Urothelium cell line (cell line): ENCODE data around the gene OR56B4.
"Not testable (repeated sequence)": the region's sequence is repeated elsewhere in the genome, so short reads cannot be mapped to it uniquely, and the experiment has no call there.

Source experiments
- DNase-seq: peaks from one replicate; pipeline ENCODE4 v3.0.0; 2011; ENCODE audit warnings: low spot score, mixed read lengths
- FAIRE-seq: peaks from 2 replicates; lab custom pipeline; 2011; peaks lifted over from hg19 to GRCh38; lab: Jason Lieb, UNC

OR56B4 gene, protein sequence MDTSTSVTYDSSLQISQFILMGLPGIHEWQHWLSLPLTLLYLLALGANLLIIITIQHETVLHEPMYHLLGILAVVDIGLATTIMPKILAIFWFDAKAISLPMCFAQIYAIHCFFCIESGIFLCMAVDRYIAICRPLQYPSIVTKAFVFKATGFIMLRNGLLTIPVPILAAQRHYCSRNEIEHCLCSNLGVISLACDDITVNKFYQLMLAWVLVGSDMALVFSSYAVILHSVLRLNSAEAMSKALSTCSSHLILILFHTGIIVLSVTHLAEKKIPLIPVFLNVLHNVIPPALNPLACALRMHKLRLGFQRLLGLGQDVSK

DNA sequence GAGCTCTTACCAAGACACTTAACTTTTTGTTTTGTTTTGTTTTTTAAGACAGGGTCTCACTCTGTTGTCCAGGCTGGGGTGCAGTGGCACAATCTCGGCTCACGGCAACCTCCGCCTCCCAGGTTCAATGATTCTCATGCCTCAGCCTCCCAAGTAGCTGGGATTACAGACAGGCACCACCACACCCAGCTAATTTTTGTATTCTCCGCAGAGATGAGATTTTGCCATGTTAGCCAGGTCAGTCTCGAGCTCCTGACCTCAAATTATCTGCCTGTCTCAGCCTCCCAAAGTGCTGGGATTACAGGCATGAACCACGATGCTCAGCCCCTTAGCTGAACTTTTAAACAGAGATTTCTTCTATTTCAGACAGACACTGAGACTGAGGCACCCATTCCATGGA is at the start of gene OR56B4:
Gene OR56B4 (plus strand): TSS at position 301 of the 400 bp plus-strand sequence. CDS start 95 bp downstream, at position 396.
- not testable (repeated sequence) for DNase-seq, FAIRE-seq

- DNase-seq (no peak), FAIRE-seq (no peak)
Observed at GRCh38 chr11:6061475-6061874, 46.0 kb upstream of the OR56B4 start.

DNA sequence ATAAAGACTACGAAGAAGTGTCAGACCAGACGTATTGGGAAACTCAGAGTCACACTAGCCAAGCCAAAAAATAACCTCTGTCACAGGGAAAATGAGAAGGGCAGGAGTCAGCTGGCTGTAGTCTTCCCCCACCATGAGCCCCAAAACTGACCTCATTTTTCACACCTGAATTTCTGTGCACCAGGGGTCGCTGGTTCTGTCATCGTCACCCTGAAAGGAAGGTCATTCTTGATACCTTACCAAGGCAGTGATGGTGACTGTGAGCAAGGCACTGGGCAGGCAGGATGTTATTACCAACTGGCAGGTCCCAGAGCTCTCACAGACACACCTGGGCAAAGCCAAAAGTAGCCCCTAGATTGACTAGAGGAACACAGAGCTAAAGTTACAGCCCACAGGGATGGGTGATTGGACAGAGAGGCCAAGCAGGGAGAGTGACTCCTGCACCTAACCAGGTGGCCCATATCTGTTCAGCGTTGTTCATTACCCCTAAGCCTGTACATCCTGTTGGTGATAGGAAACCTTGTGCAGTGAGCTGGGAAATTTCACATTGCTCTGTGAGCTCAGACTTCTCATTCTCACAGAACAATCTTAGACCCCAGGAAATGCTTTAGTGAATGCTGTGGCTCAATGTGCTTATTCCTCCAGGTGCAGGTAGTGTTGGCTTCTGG is 44.7 kb upstream of the OR56B4 start:
- no peak for DNase-seq
- no peak for FAIRE-seq

DNA sequence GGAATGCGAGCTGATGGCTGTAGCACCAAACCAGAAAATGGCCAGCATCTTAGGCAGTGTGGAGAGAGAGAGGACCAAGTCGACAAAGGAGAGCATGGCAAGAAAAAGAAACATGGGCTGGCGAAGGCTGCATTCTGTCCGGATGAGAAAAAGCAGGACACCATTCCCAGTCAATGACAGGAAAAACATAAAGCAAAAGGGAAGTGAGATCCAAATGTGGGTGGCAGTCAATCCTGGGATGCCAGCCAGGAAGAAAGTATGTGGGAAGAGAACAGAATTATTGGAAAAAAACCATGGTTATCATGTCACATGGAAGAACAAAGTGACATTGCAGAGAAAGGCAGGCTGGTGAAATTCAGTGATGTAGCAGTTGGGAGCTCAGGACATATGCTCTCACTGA is 40.0 kb upstream of the OR56B4 start:
- FAIRE-seq (no peak), DNase-seq (no peak)

- FAIRE-seq = not testable (repeated sequence)
Observed at GRCh38 chr11:6076443-6076842, 31.0 kb upstream of the OR56B4 start.

GRCh38 chr11:6077723-6078122 is 29.8 kb upstream of the OR56B4 start:
- FAIRE-seq = no peak
- no peak for DNase-seq

More at GRCh38 chr11:6076443-6076842, 31.0 kb upstream of the OR56B4 start:
- DNase-seq = not testable (repeated sequence)

DNA sequence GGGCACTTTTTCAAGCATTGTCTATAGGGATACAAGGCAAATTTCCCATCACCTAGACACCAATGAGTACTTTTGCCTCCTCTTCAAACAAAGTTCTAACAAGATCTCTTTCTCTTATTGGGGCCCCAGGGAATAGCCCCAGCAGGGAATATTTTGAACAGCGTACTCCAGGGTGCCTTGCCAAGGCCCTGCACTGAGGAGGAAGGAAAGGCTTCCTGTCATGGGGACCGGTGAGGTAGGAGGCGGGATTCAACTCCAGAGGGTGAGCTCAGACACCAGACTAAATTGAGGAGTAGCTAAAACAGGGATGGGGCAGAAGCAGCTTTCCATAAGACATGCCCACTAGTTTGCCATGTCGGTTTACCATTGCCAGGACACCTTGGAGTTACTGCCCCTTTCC is 28.0 kb upstream of the OR56B4 start:
- DNase-seq = no peak

GRCh38 chr11:6083129-6083528 is 24.4 kb upstream of the OR56B4 start:
- FAIRE-seq (no peak), DNase-seq (no peak)

More for the DNA sequence above, 28.0 kb upstream of the OR56B4 start:
- no peak for FAIRE-seq

- FAIRE-seq (no peak), DNase-seq (no peak)
Observed at GRCh38 chr11:6084587-6084986, 22.9 kb upstream of the OR56B4 start.

GRCh38 chr11:6094186-6094585 is 13.3 kb upstream of the OR56B4 start:
- DNase-seq = no peak

GRCh38 chr11:6095798-6096197 is 11.7 kb upstream of the OR56B4 start:
- no peak for FAIRE-seq
- DNase-seq = no peak

More at GRCh38 chr11:6094186-6094585, 13.3 kb upstream of the OR56B4 start:
- FAIRE-seq = no peak

GRCh38 chr11:6096417-6096816 is 11.1 kb upstream of the OR56B4 start:
- peak; percentile 33 for DNase-seq
- FAIRE-seq = no peak

DNA sequence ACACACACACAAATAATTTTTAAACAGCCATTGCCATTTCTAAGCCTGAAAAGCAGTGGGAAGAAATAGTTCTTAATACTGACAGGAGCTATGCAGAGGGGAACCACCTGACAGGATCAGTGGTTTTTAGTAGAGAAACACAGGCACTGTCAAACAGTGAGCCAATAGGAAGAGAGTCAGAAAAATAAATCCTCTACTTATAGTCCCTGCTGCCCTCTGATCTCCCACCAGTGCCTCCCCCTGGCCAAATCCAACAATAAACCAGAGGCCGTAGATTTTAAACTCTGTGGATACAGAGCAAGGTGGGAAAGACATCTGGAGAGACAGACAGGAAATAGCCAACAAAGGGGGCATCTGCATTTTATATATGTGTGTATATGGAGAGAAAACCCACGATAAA is 7.9 kb upstream of the OR56B4 start:
- no peak for FAIRE-seq

DNA sequence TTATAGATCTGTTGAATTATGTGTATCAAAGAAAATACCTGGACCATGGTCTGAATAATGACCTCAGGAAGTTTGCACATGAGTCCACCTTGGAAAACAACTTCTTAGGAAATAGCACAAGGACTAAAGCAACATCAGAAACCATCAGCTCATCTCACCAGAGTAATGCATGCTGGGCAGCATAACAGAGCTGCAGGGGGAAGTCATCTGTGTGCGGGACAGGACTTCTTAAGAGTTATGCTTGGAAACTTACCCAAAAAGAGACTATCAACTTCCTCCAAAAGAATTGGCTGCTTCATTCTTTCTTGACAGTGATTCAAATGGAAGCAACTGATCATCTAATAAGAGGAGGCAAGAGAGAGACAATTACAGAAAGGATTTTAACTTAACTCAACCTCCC is 2.5 kb downstream of the OR56B4 start:
- FAIRE-seq = no peak
- no peak for DNase-seq

More for the DNA sequence above, 7.9 kb upstream of the OR56B4 start:
- no peak for DNase-seq

GRCh38 chr11:6111673-6112072 is 4.2 kb downstream of the OR56B4 start:
- no peak for FAIRE-seq

GRCh38 chr11:6116638-6117037 is 9.2 kb downstream of the OR56B4 start:
- FAIRE-seq = no peak

More at GRCh38 chr11:6111673-6112072, 4.2 kb downstream of the OR56B4 start:
- no peak for DNase-seq

GRCh38 chr11:6124245-6124644 is 16.8 kb downstream of the OR56B4 start:
- DNase-seq (no peak), FAIRE-seq (no peak)

More at GRCh38 chr11:6116638-6117037, 9.2 kb downstream of the OR56B4 start:
- no peak for DNase-seq

DNA sequence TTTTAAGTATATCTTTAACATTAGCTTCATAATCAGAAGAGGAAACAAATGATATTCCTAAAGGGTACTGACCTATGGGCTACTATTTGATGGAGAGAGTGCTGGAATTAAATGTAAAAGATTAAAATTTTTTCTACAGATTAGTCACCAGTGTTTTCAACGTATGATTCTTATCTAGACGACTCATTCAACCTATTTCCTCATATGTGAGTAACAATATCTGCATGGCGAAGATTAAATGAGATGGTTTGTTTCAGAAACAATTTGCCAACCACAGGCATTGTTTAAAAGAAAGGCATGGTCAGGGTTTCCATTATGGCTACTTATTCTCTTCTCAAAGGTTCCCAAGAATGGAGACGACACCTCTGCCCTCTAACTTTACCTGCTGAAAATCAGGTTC is 20.4 kb downstream of the OR56B4 start:
- no peak for FAIRE-seq
- DNase-seq = no peak

DNA sequence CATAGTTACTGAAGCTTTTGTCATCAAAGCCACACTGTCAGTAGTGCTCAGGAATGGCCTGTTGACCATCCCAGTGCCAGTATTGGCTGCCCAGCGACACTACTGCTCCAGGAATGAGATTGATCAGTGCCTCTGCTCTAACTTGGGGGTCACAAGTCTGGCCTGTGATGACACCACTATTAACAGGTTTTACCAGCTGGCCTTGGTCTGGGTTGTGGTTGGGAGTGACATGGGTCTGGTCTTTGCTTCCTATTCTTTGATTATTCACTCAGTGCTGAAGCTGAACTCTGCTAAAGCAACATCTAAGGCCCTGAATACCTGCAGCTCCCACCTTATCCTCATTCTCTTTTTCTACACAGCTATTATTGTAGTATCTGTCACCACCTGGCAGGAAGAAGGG is 21.5 kb downstream of the OR56B4 start:
- DNase-seq = no peak
- no peak for FAIRE-seq

- FAIRE-seq (no peak), DNase-seq (no peak)
Observed at GRCh38 chr11:6129635-6130034, 22.2 kb downstream of the OR56B4 start.

- DNase-seq (no peak), FAIRE-seq (no peak)
Observed at GRCh38 chr11:6132431-6132830, 24.9 kb downstream of the OR56B4 start.

DNA sequence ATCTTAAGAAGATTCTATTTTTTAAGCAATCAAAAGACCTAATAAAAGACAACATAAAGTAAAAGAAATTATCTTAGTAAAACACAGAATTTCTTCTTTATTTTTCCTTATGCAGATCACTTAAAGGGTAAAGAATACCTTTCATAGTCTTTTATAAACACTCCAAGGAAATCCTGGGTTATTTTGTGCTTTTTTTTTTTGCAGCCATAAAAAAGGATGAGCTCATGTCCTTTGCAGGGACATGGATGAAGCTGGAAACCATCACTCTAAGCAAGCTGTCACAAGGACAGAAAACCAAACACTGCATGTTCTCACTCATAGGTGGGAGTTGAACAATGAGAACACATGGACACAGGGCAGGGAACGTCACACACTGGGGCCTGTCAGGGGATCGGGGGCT is 28.5 kb downstream of the OR56B4 start:
- not testable (repeated sequence) for FAIRE-seq, DNase-seq
